Measurements from ENCODE around the gene GNG12. TPM values are rescaled to one million over a fixed set of nuclear protein-coding genes. Genes with fewer than 3 reads are reported as not detected.

GNG12 gene
- total RNA-seq, 1 donor from 2014 or later, result 18.5 TPM

DNA sequence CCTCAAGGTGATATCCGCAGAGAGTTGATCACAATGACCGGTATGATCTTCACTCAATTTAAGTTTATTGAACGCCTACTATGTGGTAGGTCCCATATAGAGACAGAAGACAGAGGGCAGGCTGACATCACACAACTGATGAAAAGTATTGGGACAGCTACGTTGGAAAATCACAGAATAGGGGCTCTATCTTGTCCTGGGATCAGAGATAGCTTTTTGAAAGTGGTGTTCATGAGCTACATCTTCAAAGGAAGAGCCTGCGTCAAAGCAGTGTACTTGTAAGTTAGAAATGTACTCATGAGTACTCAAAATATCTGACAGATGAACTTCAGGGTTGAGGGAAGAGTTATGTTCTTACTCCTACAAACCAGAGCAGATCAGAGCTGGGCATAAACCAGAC lies 93.9 kb downstream of the GNG12 start:
- DNase-seq (ENCODE audit: low read depth, low spot score), result no peak
- Mint-ChIP-seq H3K27ac (ENCODE audit: unreplicated experiment) (no peak overlapping the region), H3K4me1 (peaks cover 16% of the 10 kb centered on the region), H3K9me3 (no peaks in the 10 kb centered on the region), H3K4me3 (no peak overlapping the region), H3K36me3 (ENCODE audit: low read depth) (no peaks in the 10 kb centered on the region), H3K27me3 (ENCODE audit: low read depth) (no peaks in the 10 kb centered on the region)
- TF ChIP-seq, protein P1, sequence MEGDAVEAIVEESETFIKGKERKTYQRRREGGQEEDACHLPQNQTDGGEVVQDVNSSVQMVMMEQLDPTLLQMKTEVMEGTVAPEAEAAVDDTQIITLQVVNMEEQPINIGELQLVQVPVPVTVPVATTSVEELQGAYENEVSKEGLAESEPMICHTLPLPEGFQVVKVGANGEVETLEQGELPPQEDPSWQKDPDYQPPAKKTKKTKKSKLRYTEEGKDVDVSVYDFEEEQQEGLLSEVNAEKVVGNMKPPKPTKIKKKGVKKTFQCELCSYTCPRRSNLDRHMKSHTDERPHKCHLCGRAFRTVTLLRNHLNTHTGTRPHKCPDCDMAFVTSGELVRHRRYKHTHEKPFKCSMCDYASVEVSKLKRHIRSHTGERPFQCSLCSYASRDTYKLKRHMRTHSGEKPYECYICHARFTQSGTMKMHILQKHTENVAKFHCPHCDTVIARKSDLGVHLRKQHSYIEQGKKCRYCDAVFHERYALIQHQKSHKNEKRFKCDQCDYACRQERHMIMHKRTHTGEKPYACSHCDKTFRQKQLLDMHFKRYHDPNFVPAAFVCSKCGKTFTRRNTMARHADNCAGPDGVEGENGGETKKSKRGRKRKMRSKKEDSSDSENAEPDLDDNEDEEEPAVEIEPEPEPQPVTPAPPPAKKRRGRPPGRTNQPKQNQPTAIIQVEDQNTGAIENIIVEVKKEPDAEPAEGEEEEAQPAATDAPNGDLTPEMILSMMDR (conservative IDR thresholded peaks at IDR 0.05), result no peak

DNA sequence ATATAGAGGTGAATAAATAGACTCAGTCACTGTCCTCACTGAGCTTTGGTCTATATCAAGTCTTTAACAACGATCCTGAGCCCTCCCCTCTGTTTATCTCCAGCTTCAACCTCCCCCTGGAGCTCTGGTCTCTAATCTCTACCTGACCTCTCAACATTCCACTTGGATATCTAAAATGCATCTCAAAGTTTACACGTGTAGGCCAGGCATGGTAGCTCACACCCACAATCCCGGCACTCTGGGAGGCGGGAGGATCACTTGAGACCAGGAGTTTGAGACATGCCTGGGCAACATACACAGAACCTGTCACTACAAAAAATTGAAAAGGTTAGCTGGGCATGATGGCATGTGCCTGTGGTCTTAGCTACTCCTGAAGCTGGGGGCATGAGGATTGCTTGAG lies 94.9 kb downstream of the GNG12 start:
- DNase-seq (ENCODE audit: low read depth, low spot score), result no peak
- Mint-ChIP-seq H3K4me1 (peaks cover 16% of the 10 kb centered on the region), H3K27me3 (ENCODE audit: low read depth) (no peaks in the 10 kb centered on the region), H3K36me3 (ENCODE audit: low read depth) (no peaks in the 10 kb centered on the region), H3K4me3 (no peak overlapping the region), H3K27ac (ENCODE audit: unreplicated experiment) (peak overlapping the region; percentile 89), H3K9me3 (no peaks in the 10 kb centered on the region)
- TF ChIP-seq, protein P1 (conservative IDR thresholded peaks at IDR 0.05), result no peak

DNA sequence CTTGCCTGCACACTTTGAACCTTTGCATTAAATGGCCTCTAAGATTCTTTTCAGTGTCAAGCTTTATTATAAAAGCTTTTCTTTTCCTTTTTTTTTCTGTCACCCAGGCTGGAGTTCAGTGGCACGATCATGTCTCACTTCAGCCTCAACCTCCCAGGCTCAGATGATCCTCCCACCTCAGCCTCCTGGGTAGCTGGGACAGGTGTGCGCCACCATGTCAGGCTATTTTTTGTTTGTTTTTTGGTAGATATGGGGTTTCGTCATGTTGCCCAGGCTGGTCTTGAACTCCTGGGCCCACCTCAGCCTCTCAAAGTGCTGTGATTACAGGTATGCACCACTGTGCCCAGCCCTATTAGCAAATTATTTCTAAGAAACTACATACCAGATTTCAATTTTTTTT lies 95.4 kb downstream of the GNG12 start:
- no peaks in the 10 kb centered on the region for H3K9me3 Mint-ChIP-seq
- no peak overlapping the region for H3K4me3 Mint-ChIP-seq
- no peak for DNase-seq (ENCODE audit: low read depth, low spot score)
- no peaks in the 10 kb centered on the region for H3K27me3 Mint-ChIP-seq (ENCODE audit: low read depth)
- TF ChIP-seq, protein P1 (conservative IDR thresholded peaks at IDR 0.05), result no peak
- no peaks in the 10 kb centered on the region for H3K36me3 Mint-ChIP-seq (ENCODE audit: low read depth)
- H3K27ac Mint-ChIP-seq (ENCODE audit: unreplicated experiment), result no peak overlapping the region
- H3K4me1 Mint-ChIP-seq, result peaks cover 16% of the 10 kb centered on the region

DNA sequence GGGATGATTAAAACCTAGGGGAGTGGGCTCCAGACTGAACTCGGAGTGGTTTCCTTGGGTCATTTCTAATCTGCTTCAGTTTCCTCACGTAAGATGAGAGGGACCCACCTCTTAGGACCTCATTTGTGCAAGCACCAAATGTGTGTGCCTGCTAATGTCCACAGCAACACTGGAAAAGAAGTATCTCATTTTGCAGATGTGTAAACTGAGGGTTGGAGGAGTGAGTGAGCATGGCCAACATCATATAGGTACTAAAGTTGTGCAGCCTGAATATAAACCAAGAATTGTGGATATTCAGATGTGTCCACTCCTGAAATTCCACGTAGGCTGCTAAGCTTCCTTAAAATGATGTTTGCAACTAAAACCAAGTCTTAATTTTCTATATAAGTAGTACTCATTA lies 96.5 kb downstream of the GNG12 start:
- H3K27ac Mint-ChIP-seq (ENCODE audit: unreplicated experiment), result no peak overlapping the region
- DNase-seq (ENCODE audit: low read depth, low spot score), result no peak
- no peaks in the 10 kb centered on the region for H3K27me3 Mint-ChIP-seq (ENCODE audit: low read depth)
- no peak overlapping the region for H3K4me3 Mint-ChIP-seq
- H3K36me3 Mint-ChIP-seq (ENCODE audit: low read depth), result no peaks in the 10 kb centered on the region
- TF ChIP-seq, protein P1 (conservative IDR thresholded peaks at IDR 0.05), result no peak
- H3K4me1 Mint-ChIP-seq, result peaks cover 16% of the 10 kb centered on the region
- H3K9me3 Mint-ChIP-seq, result no peaks in the 10 kb centered on the region

DNA sequence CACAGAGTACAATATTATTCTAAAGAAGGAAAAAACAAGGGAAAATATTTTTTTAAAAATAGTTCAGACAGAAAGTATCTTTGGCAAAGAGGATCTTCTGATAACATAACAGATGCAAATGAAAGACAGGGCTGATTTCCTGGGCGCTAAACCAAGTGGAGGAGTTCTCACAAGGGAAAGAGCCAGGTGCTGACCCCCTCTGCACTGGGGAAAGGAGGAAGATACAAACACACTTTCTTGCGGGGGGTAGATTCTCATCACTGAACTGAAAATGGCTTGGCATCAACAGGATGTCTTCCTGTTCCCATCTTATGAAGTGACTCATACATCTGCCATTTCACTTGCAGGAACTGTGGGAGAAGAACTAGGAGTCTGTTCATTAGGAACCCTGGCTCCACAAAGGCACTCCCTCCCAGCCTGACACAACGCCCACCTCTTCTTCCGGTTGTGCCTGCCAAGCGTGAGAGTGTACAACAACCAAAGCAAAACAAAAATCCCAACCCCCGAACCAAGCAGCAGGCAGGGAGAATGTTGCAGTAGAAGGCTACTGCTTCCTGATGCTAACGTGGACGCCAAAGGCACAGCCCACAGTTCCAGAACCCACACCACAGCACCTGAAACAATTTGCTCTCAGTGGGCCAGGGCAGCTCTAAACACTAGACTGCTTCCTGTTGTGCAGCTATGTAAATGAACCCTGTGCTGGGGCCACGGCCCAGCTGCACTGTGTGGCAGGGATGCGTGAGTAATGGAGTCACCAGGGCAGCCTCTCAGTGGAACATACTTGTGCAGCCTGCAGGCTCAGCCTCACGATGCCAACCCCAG lies 97.2 kb downstream of the GNG12 start:
- TF ChIP-seq, protein P1 (conservative IDR thresholded peaks at IDR 0.05), result no peak
- no peak overlapping the region for H3K4me3 Mint-ChIP-seq

More for the DNA sequence above, 97.2 kb downstream of the GNG12 start:
- H3K27me3 Mint-ChIP-seq (ENCODE audit: low read depth), result no peaks in the 10 kb centered on the region
- DNase-seq (ENCODE audit: low read depth, low spot score), result peak; percentile 6
- no peaks in the 10 kb centered on the region for H3K9me3 Mint-ChIP-seq
- peaks cover 21% of the 10 kb centered on the region for H3K4me1 Mint-ChIP-seq
- H3K36me3 Mint-ChIP-seq (ENCODE audit: low read depth), result no peaks in the 10 kb centered on the region
- peak overlapping the region; percentile 98 for H3K27ac Mint-ChIP-seq (ENCODE audit: unreplicated experiment)

All from neural crest cell (in vitro differentiated cells).